Mesodermal cell (in vitro differentiated cells): Measurements from ENCODE around the gene USF2.

Experiments used
- H3K27ac ChIP-seq: 2 replicates; pipeline ENCODE4 v1.7.0; 2013; ENCODE audit warnings: mild to moderate bottlenecking, low read depth, low read length, moderate library complexity; ENCODE audit not compliant: severe bottlenecking
- H3K36me3 ChIP-seq: 2 replicates; pipeline ENCODE4 v1.7.1; 2013; ENCODE audit warnings: mild to moderate bottlenecking, low read length, moderate library complexity; ENCODE audit not compliant: control insufficient read depth, insufficient read depth
- H3K4me1 ChIP-seq: one replicate; pipeline ENCODE4 v1.7.1; 2013; ENCODE audit warnings: mild to moderate bottlenecking, low read length; ENCODE audit not compliant: insufficient read depth, control insufficient read depth, poor library complexity, severe bottlenecking
- H3K4me3 ChIP-seq: 2 replicates; pipeline ENCODE4 v1.7.0; 2013; ENCODE audit warnings: low read length, control low read depth, mild to moderate bottlenecking; ENCODE audit not compliant: insufficient read depth, poor library complexity, severe bottlenecking; ENCODE audit errors: extremely low read depth
- H3K9me3 ChIP-seq: 2 replicates; pipeline ENCODE4 v1.7.1; 2013; ENCODE audit warnings: mild to moderate bottlenecking, low read length, moderate library complexity; ENCODE audit not compliant: control insufficient read depth
- WGBS, 2 experiments: methylation state at CpG; one replicate each; pipeline ENCODE4 v1.1.5; 2013; ENCODE audit warnings: missing lambda C conversion rate in 2 of 2; ENCODE audit not compliant: insufficient coverage in 2 of 2; 5-methylcytosine and 5-hydroxymethylcytosine counted together

The USF2 gene

DNA sequence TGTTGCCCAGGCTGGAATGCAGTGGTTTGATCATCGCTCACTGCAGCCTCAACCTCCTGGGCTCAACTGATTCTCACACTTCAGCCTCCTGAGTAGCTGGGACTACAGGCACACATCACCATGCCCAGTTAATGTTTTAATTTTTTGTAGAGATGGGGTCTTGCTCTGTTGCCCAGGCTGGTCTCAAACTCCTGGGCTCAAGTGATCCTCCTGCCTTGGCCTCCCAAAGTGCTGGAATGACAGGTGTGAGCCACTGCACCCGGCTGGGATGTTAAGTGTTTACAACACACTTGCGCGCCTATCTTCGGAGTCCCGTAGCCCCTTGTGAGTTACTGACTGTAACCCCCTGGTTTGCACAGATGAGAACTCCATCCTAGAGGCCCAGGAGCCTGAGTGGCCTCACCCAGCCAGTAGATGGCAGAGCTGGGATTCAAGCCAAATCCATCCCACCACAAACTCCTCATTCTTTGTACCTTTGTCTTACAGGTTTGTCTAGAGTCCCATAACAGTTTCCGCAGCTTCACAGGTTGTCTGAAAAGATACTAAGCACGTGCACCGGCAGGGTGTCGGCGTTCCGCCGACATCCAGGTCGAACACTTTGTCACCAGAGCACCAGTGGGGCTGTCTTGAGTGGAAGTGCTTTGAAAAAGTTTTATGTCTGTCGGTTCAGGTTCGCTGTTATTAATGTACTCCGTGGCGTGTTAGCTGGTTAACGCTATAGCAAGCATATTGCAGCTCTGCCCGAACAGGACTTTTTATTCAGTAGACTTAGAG lies 37.9 kb downstream of the USF2 start:
- no peaks in the 10 kb centered on the region for H3K9me3 ChIP-seq
- H3K36me3 ChIP-seq = no peaks in the 10 kb centered on the region
- H3K27ac ChIP-seq = no peak overlapping the region
- H3K4me1 ChIP-seq = peaks cover 5% of the 10 kb centered on the region
- 83 to 91% methylated on average over 19 to 20 of the region's 20 CpGs for WGBS, 2 experiments
- no peak overlapping the region for H3K4me3 ChIP-seq

DNA sequence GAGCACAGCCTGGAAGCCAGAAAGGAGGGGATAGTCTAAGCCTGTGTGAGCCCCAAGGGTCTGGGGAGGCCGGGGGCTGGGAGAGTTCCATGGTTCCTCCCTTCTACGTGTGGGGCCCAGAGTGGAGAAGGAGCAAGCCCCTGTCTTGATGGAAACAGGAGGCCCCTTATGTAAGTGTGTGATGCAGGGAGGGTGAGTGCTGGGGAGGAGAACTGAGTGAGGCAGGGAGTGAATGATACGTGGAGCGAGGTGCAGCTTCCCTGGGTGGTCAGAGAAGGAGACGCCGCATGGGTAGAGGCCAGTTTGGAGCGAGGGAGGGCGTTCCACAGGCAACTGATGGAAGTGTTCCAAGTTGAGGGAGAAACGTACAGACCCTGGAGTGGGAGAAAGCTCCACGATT lies 39.2 kb downstream of the USF2 start:
- H3K9me3 ChIP-seq = no peaks in the 10 kb centered on the region
- no peak overlapping the region for H3K27ac ChIP-seq
- peaks cover 5% of the 10 kb centered on the region for H3K4me1 ChIP-seq
- H3K4me3 ChIP-seq = no peak overlapping the region
- 87 to 88% methylated on average over 6 to 10 of the region's 10 CpGs for WGBS, 2 experiments
- H3K36me3 ChIP-seq = no peaks in the 10 kb centered on the region

DNA sequence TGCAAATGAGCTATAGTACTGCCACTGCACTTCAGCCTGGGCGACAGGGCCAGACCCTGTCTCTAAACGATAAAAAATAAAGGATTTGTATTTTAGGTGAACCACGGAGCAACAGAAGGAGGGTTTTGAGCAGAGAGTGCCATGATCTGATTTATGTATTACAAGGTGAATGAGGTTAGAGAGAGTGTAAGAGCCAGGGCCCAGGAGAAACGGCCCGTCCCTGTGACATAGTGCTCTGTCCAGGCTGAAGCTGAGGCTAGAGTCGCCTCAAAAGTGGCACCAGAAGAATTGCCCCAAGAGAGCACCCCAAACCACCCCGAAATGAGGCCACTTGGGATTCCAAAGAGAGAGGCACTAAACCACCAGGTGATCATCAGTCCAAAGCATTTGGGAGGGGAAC lies 40.1 kb downstream of the USF2 start:
- H3K4me3 ChIP-seq = no peak overlapping the region
- H3K36me3 ChIP-seq = no peaks in the 10 kb centered on the region
- no peaks in the 10 kb centered on the region for H3K9me3 ChIP-seq
- peaks cover 5% of the 10 kb centered on the region for H3K4me1 ChIP-seq
- 75 to 82% methylated on average over 7 of the region's 7 CpGs for WGBS, 2 experiments
- H3K27ac ChIP-seq = peak overlapping the region; percentile 66

DNA sequence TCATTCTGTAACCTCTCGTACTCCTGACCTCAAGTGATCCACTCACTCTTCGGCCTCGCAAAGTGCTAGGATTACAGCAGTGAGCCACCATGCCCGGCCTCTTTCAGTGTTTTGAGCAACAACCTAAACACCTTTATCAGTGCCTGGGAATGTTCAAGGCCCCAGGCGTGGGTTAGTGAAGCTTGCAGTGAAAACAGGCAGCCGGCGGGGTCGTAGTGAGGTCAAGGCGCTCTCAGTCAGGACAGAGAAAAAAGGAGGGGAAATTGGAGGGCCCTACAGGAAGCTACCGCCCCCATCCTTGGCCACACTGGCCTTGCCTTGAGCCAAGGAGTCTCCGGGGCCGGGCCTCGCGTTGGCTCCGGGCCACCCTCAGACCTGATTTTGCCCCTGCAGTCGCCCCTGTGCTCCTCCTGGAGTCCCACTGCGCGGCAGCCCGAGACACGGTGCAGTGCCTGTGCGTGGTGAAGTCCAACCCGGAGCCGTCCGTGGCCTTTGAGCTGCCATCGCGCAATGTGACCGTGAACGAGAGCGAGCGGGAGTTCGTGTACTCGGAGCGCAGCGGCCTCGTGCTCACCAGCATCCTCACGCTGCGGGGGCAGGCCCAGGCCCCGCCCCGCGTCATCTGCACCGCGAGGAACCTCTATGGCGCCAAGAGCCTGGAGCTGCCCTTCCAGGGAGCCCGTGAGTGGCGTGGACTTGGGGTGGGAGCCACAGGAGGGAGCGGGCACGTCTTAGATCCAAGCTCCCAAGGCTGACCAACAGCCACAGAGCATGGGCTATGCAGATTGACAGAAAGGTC lies 40.9 kb downstream of the USF2 start:
- Histone ChIP-seq H3K4me3 (no peak overlapping the region), H3K27ac (peak overlapping the region; percentile 66), H3K36me3 (no peaks in the 10 kb centered on the region), H3K9me3 (no peaks in the 10 kb centered on the region), H3K4me1 (peaks cover 5% of the 10 kb centered on the region)
- WGBS, 2 experiments = 90 to 94% methylated on average over 35 to 45 of the region's 47 CpGs

DNA sequence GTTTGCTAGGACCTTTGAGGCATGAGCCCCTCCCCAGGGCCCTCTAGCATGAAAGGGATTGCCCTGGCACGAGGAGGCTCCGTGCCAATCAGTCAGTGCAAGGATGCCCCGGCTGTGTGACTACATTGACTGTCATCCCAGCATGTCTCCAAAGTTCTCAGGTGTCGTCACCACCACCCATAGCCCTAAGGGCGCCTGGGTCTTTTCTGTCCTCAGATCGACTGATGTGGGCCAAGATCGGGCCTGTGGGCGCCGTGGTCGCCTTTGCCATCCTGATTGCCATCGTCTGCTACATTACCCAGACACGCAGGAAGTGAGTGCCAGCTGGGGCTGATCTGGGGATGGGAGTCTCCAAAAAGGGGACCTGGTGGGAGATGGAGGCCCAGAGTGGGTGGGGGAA lies 41.6 kb downstream of the USF2 start:
- 94 to 99% methylated on average over 8 to 12 of the region's 12 CpGs for WGBS, 2 experiments
- Histone ChIP-seq H3K36me3 (no peaks in the 10 kb centered on the region), H3K4me3 (no peak overlapping the region), H3K9me3 (no peaks in the 10 kb centered on the region), H3K4me1 (peaks cover 5% of the 10 kb centered on the region), H3K27ac (no peak overlapping the region)

DNA sequence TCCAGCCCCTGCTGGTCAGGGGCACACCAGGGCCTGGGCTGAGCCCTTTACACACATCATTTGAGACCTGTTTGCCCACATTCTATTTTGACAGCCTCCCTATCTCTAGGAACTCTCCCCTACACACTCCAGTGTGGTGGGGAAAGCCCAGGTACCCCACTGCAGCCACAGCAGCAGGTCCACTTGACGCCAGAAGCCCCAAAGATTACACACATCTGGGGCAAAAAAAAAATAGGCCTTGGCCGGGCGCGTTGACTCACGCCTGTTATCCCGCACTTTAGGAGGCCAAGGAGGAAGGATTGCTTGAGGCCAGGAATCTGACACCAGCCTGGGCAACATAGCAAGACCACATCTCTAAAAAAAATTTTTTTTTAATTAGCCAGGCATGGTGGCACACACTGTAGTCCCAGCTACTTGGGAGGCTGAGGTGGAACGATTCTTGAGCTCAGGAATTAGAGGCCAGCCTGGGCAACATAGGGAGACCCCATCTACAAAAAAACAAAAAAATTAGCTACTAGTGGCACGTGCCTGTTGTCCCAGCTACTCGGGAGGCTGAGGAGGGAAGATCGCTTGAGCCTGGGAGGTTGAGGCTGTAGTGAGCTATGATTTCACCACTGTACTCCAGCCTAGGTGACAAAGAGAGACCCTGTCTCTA lies 42.2 kb downstream of the USF2 start:
- Histone ChIP-seq H3K4me1 (peaks cover 5% of the 10 kb centered on the region), H3K4me3 (no peak overlapping the region), H3K27ac (no peak overlapping the region), H3K36me3 (no peaks in the 10 kb centered on the region), H3K9me3 (no peaks in the 10 kb centered on the region)
- 90 to 91% methylated on average over 1 to 4 of the region's 10 CpGs for WGBS, 2 experiments

DNA sequence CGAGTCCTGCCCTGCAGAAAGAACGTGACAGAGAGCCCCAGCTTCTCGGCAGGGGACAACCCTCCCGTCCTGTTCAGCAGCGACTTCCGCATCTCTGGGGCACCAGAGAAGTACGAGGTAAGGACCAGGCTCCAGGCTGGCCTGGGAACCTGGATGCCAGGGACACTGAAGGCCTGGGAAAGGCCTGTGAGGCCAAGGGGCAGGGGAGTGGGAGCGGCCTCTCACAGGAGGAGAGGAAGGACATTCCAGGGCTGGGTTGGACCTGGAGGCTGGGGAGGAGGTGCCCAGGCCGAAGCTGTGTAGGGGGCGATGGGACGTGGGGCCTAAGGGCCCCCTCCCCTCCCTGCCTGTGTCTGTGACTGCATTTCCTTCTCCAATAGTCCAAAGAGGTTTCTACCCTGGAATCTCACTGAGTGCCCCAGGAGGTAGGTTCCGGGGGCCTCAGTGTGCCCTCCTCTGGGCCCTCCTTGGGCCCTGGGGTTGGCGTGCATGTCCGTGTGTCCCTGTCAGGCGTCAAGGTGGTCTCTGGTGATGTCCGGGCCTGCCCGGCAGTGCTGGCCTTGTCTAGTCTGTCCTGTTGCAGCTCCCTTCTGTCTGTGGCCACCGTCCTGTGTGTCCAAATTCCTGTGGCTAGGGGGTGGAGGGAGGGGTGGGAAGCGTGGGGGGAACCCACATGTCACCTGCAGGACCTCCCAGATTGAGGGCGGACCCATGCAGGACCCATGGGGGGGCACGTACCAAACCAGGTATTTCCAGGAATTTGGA lies 43.3 kb downstream of the USF2 start:
- H3K4me1 ChIP-seq = peaks cover 1% of the 10 kb centered on the region
- no peak overlapping the region for H3K27ac ChIP-seq
- no peak overlapping the region for H3K4me3 ChIP-seq
- no peaks in the 10 kb centered on the region for H3K36me3 ChIP-seq
- 85 to 90% methylated on average over 19 to 20 of the region's 21 CpGs for WGBS, 2 experiments
- H3K9me3 ChIP-seq = no peaks in the 10 kb centered on the region

DNA sequence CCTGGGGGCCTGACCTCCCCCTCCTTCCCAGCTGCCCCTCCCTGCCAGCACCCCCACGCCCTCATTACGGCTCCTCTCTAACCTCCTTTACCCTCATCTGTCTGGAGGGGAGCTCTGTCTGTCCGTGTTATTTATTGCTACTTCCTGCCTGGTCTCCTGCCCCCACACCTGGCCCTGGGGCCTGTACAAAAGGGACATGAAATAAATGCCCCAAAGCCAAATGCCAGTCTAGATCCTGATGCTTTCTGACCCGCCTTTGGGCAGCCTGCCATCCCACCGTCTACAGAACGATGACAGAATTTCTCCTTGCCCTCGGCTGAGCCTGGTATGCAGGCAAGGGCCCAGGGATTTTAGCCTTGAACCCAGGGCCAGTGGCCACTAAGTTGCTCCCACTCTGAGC lies 44.8 kb downstream of the USF2 start:
- 81 to 94% methylated on average over 5 to 7 of the region's 7 CpGs for WGBS, 2 experiments
- Histone ChIP-seq H3K4me3 (no peak overlapping the region), H3K9me3 (no peaks in the 10 kb centered on the region), H3K27ac (no peak overlapping the region), H3K4me1 (no peaks in the 10 kb centered on the region), H3K36me3 (no peaks in the 10 kb centered on the region)

DNA sequence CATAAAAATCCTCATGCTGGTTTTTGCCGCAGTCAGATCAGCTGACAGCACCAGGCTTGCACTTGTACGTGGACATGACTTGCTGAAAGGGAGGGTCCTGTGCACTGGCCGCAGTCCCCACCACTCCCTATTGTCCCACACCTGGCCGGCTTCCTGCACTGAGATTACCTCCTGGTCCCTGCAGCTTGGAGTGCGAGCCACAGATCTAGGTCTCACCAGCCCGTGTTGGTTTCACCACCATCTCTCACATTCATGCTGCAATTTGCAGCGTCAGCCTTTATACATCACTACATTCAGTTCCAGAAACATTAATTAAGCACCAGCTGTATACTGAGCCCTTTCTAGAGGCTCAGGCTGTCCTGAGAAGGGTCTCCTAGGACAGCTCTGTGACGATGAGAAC lies 45.3 kb downstream of the USF2 start:
- Histone ChIP-seq H3K9me3 (no peaks in the 10 kb centered on the region), H3K4me1 (peaks cover 4% of the 10 kb centered on the region), H3K4me3 (no peak overlapping the region), H3K36me3 (no peaks in the 10 kb centered on the region), H3K27ac (no peak overlapping the region)
- 83 to 96% methylated on average over 7 to 8 of the region's 8 CpGs for WGBS, 2 experiments

DNA sequence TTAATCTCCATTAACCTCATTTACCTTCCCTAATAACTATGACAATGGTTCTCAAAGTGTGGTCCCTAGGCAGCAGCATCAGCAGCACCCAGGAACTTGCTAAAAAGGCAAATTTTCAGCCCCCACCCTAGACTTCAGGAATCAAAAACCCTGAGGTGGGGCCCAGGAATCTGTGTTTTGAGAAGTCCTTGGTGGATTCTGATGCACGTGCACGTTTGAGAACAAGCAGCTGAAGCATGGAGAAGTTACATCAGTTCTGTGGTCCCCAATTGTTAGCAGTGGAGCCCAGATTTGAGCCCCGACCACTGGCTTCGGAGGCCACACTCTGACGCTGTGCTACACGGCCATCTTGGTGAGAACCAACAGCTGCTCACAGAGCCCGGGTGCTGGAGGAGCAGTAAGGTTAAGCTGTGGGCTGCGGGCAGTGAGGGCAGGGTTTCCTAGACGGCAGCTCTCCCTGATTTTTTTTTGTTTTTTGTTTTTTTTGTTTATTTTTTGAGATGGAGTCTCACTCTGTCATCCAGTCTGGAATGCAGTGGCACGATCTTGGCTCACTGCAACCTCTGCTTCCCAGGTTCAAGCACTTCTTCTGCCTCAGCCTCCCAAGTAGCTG lies 46.2 kb downstream of the USF2 start:
- H3K9me3 ChIP-seq = no peaks in the 10 kb centered on the region
- WGBS, 2 experiments = 92 to 95% methylated on average over 8 of the region's 10 CpGs
- H3K36me3 ChIP-seq = no peaks in the 10 kb centered on the region
- no peak overlapping the region for H3K4me3 ChIP-seq
- H3K4me1 ChIP-seq = peaks cover 7% of the 10 kb centered on the region
- H3K27ac ChIP-seq = no peak overlapping the region
